ENCODE results near the gene ELAVL1. TPM values are rescaled to one million over a fixed set of nuclear protein-coding genes. Genes with fewer than 3 reads are reported as not detected.

Gene ELAVL1
- total and polyA plus RNA-seq, 9 of the 15 experiments (the other 6 are each of a cell fraction or from before 2014, with no cell fraction given): 4.3 to 172 (median 69.2) TPM

GRCh38 chr19:7970716-7971448 lies 34.6 kb downstream of the ELAVL1 start (continued):
- TF ChIP-seq TCFL5 (CRISPR knock-in tag; conservative IDR thresholded peaks at IDR 0.05) (no peak), ILK (tag; IDR thresholded peaks at IDR 0.05; ENCODE audit: borderline replicate concordance, low read depth) (no peak), ZBTB7A (IDR thresholded peaks at IDR 0.05; ENCODE audit: borderline replicate concordance, control insufficient read depth, low read depth, low read length) (0 out of 2 replicates have a peak, but pooled peaks have one; percentile 42), CTCFL (IDR thresholded peaks at IDR 0.05; ENCODE audit: borderline replicate concordance, insufficient read depth, low read depth, low read length, poor library complexity, severe bottlenecking) (peak; percentile 31), GTF3C2 (IDR thresholded peaks at IDR 0.05; ENCODE audit: borderline replicate concordance, extremely low read depth, insufficient read length) (no peak), CTCF (IDR thresholded peaks at IDR 0.05 in 2 of 3, conservative IDR thresholded peaks at IDR 0.05 in 1 of 3; ENCODE audit: insufficient read depth in 2 of 3, low read depth in 1 of 3, low read length in 3 of 3) (peak; percentile 71 to 81 (median 78)), POLR2A (conservative IDR thresholded peaks at IDR 0.05) (0 out of 2 replicates have a peak, but pooled peaks have one; percentile 24), POLR2G (IDR thresholded peaks at IDR 0.05; ENCODE audit: low read depth, low read length) (peak; percentile 5; the same call in 1 of the 2 replicates), MNT (conservative IDR thresholded peaks at IDR 0.05) (no peak), RAD21 (CRISPR knock-in tag; conservative IDR thresholded peaks at IDR 0.05 in 1 of 2, IDR thresholded peaks at IDR 0.05 in 1 of 2) (peak; percentile 54 to 76), MEIS2 (IDR thresholded peaks at IDR 0.05; ENCODE audit: partially characterized antibody) (no peak)
